Upper lobe of left lung (tissue), 4 donors: ENCODE results near the gene SMTNL1.

Source experiments
- CTCF ChIP-seq, 6 experiments: fragments of 450-650 bp in 4 of 6; fragments of 200-600 bp in 2 of 6; sonication (generic) in 2 of 6; IDR thresholded peaks; one replicate each; pipeline ENCODE4 v1.5.1; 2016 to 2019; ENCODE audit warnings: antibody characterized with exemption in 6 of 6
- EP300 ChIP-seq, 4 donors: sonication (generic); formaldehyde crosslinking; IDR thresholded peaks; one replicate each; pipeline ENCODE4 v1.5.1; 2017; ENCODE audit warnings: antibody characterized with exemption in 4 of 4, control low read depth in 2 of 4
- POLR2A ChIP-seq, 4 donors: fragments of 450-650 bp; IDR thresholded peaks; one replicate each; pipeline ENCODE4 v1.5.1; 2016 to 2017; ENCODE audit warnings: antibody characterized with exemption in 4 of 4, mild to moderate bottlenecking in 2 of 4
- POLR2AphosphoS5 ChIP-seq, 2 donors: sonication (generic); formaldehyde crosslinking; IDR thresholded peaks; one replicate each; pipeline ENCODE4 v1.5.1; 2017; ENCODE audit warnings: antibody characterized with exemption in 2 of 2

GRCh38 chr11:57560146-57560545 lies 22.8 kb downstream of the SMTNL1 start:
- TF ChIP-seq CTCF (IDR thresholded peaks at IDR 0.05) (no peak), POLR2A (IDR thresholded peaks at IDR 0.05) (no peak), EP300 (IDR thresholded peaks at IDR 0.05) (no peak), POLR2AphosphoS5 (IDR thresholded peaks at IDR 0.05) (no peak)
